ENCODE measurements around the gene MYO7A.

MYO7A gene

GRCh38 chr11:77127920-77128691 is at the start of gene MYO7A:
TSS of gene MYO7A (plus strand) at chr11:77128246. CDS start at chr11:77130635, 2,389 bp downstream.
- TF ChIP-seq CTCF (IDR thresholded peaks at IDR 0.05; ENCODE audit: low read depth, low read length, missing control alignments) = no peak

DNA sequence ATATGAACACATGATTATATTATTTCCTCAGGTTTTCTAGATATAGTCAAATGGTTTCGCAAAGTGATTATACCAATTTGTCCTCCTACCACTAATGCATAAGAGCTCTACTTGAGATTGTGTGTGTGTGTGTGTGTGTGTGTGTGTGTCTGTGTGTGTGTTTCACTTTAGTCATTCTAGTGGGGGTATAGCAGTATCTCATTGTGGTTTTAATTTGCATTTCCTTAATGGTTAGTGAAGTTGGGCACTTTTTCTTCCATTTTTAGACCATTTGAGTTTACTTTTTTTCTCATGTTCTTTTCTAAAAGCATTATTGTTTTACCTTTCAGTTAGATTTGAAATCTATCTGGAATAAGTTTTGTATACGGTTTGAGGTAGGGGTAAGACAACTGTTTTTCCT is 48.4 kb upstream of the MYO7A start:
- no peak for DNase-seq (ENCODE audit: low read depth)
- TF ChIP-seq CTCF (IDR thresholded peaks at IDR 0.05; ENCODE audit: low read depth, low read length, missing control alignments) = no peak
- no peak overlapping the region for H3K4me3 ChIP-seq (ENCODE audit: low read depth, low read length)
- in situ Hi-C loops (cut with HindIII; ENCODE audit: low sequenced_read_pairs) = no loop called here

More at GRCh38 chr11:77127920-77128691, at the start of gene MYO7A:
- in situ Hi-C loops (cut with HindIII; ENCODE audit: low sequenced_read_pairs) = no loop called here
- no peak for DNase-seq (ENCODE audit: low read depth)
- peak within 1 kb of the TSS; percentile 40 for H3K4me3 ChIP-seq (ENCODE audit: low read depth, low read length)

- no peak for TF ChIP-seq CTCF (IDR thresholded peaks at IDR 0.05; ENCODE audit: low read depth, low read length, missing control alignments)
- DNase-seq (ENCODE audit: low read depth) = no peak
- no peak overlapping the region for H3K4me3 ChIP-seq (ENCODE audit: low read depth, low read length)
- in situ Hi-C loops (cut with HindIII; ENCODE audit: low sequenced_read_pairs) = no loop called here
Measured at GRCh38 chr11:77080643-77081210, 47.3 kb upstream of the MYO7A start.

DNA sequence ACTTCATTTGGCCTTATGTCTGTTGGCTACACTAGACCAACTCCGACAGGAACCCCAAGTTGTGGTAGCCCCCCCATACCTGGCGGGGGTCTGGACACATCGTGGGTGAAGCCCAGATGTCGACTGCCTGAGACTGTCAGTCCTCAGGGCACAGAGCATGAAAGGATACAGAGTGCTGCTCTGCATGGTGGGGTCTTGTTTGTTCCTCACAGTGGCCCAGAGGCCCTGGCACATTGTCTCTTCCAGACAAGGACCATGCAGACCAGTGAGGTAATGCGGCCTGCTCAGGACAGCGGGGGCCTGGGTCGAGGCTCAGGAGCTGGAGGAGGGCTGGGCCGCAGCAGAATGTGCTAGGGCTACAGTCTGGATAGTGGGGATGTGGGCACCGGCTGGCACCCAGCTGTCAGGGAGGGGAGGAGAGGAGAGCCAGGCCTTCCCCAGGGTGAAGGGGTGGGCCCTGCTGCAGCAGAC is 46.6 kb upstream of the MYO7A start:
- DNase-seq (ENCODE audit: low read depth) = no peak
- TF ChIP-seq CTCF (IDR thresholded peaks at IDR 0.05; ENCODE audit: low read depth, low read length, missing control alignments) = no peak
- H3K4me3 ChIP-seq (ENCODE audit: low read depth, low read length) = no peak overlapping the region
- in situ Hi-C loops (cut with HindIII; ENCODE audit: low sequenced_read_pairs) = no loop called here

- no peak for TF ChIP-seq CTCF (IDR thresholded peaks at IDR 0.05; ENCODE audit: low read depth, low read length, missing control alignments)
- no peak for DNase-seq (ENCODE audit: low read depth)
- in situ Hi-C loops (cut with HindIII; ENCODE audit: low sequenced_read_pairs) = no loop called here
- H3K4me3 ChIP-seq (ENCODE audit: low read depth, low read length) = no peak overlapping the region
Measured at GRCh38 chr11:77081976-77082836, 45.8 kb upstream of the MYO7A start.

GRCh38 chr11:77082838-77083565 is 45.0 kb upstream of the MYO7A start:
- no peak for DNase-seq (ENCODE audit: low read depth)
- in situ Hi-C loops (cut with HindIII; ENCODE audit: low sequenced_read_pairs) = no loop called here
- no peak for TF ChIP-seq CTCF (IDR thresholded peaks at IDR 0.05; ENCODE audit: low read depth, low read length, missing control alignments)
- no peak overlapping the region for H3K4me3 ChIP-seq (ENCODE audit: low read depth, low read length)

All from astrocyte of the cerebellum (primary cell).